Omental fat pad (tissue), 4 donors: Measurements from ENCODE around the gene POT1. TPM values are rescaled to one million over a fixed set of nuclear protein-coding genes. Genes with fewer than 3 reads are reported as not detected.

ENCODE experiments used
- ATAC-seq: fragments of 150-250 bp; one replicate; pipeline ENCODE4 v1.9.1; 2016; ENCODE audit warnings: mild to moderate bottlenecking, moderate library complexity; ENCODE audit not compliant: low FRiP score
- DNase-seq: peaks from one replicate; pipeline ENCODE4 v3.0.0-alpha.2; 2019; ENCODE audit warnings: low spot score
- total RNA-seq, 4 donors: library from RNA; depleted of rRNA; stranded (reverse); fragments of >200 nt; gene quantifications; one replicate each; pipeline ENCODE4 v1.1.0, GENCODE V29; 2016
- TF ChIP-seq, protein P1 (sequence below), 3 donors: fragments of 450-650 bp; IDR thresholded peaks; one replicate each; pipeline ENCODE4 v1.5.1; 2016 to 2017; ENCODE audit warnings: antibody characterized with exemption in 3 of 3, mild to moderate bottlenecking in 3 of 3, moderate library complexity in 2 of 3

POT1 gene
- total RNA-seq, 4 donors from 2014 or later: 9.4 to 30.9 (median 16.5) TPM

DNA sequence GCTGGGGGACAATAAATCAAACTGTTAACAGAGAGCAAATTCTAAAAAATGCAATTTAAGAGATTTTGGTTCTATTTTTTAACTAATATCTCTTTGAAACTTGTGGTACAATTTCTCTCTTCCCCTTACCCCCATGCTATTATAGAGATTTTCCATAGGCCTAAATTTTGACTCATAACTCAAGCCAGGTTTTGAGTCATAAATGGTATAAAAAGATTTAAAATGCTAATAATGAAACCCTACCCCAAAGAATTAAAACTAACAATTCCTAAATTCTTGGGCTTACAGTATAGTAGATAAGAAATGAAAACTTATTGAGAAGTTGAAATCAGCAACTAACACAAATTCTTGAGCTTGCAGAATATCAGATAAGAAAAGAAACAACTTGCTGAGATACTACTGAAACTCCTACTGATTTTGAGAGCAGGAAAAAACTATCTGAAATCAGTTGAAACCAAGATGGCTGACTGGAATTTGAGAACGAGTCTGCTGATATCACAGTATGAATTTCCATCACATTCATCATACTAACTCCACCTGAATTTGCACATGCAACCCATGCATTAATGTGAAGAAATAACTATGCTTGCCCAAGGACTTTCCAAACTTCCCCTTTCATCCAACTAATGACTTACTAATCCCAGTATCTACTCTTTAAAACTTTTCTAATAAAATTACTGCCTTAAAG is 36.3 kb downstream of the POT1 start:
- TF ChIP-seq, protein P1, sequence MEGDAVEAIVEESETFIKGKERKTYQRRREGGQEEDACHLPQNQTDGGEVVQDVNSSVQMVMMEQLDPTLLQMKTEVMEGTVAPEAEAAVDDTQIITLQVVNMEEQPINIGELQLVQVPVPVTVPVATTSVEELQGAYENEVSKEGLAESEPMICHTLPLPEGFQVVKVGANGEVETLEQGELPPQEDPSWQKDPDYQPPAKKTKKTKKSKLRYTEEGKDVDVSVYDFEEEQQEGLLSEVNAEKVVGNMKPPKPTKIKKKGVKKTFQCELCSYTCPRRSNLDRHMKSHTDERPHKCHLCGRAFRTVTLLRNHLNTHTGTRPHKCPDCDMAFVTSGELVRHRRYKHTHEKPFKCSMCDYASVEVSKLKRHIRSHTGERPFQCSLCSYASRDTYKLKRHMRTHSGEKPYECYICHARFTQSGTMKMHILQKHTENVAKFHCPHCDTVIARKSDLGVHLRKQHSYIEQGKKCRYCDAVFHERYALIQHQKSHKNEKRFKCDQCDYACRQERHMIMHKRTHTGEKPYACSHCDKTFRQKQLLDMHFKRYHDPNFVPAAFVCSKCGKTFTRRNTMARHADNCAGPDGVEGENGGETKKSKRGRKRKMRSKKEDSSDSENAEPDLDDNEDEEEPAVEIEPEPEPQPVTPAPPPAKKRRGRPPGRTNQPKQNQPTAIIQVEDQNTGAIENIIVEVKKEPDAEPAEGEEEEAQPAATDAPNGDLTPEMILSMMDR (IDR thresholded peaks at IDR 0.05): no peak
- ATAC-seq: no peak
- no peak for DNase-seq

DNA sequence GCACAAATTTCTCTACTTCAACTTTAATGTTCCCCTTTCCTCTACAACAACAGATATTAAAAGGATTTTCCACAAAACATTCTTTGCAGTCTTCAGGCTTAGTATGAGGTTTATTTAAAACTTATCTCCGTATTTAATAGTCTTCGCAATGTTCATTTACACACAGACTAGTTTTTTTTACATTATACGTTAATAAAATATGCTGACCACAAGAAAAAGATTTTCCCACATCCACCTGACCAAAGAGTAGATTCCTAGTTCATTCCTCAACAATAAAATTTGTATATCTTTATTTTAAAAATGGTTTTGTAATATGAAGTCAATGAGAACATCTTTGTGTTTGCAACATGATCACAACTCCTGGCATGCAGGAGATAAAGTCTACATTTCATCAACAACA is 42.4 kb downstream of the POT1 start:
- TF ChIP-seq, protein P1 (IDR thresholded peaks at IDR 0.05): no peak
- no peak for ATAC-seq
- no peak for DNase-seq

DNA sequence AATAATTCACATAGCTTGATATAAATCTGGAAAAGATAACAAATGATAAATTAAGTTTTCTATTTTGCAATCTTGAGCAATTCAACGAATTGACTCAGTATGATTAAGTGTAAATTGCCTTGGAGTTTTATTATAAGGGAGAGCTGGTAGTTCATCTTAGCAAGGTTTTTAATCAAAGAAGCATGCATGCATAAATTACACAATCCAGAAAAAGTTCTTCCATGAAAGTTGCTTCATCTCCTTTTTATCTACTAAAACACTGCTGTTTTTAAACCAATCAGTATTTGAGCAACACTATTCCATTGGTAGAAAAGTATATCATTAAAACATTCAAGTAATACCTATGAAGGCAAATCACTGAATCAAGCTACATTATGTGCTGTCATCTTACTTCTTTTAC is 47.6 kb downstream of the POT1 start:
- DNase-seq (no peak), ATAC-seq (peak; percentile 28)
- TF ChIP-seq, protein P1 (IDR thresholded peaks at IDR 0.05): no peak

DNA sequence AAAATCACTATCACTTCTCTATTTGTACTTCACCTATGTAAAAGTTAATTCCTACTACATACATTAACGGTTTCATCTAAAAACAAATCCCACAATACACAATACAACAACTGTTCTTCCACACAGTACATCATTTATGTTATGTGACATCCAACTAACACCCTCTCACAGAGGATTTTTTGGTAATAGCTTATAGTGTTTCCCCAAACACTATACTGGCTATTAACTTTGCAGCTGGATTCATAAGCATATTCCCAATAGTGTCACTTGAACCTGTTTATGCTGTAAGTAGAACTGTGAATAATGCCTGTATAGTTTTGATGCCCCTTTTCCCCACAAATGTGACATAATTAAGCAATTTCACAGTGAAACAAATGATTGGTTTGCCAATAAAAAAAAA is 49.9 kb downstream of the POT1 start:
- DNase-seq (no peak), ATAC-seq (no peak)
- TF ChIP-seq, protein P1 (IDR thresholded peaks at IDR 0.05): no peak

DNA sequence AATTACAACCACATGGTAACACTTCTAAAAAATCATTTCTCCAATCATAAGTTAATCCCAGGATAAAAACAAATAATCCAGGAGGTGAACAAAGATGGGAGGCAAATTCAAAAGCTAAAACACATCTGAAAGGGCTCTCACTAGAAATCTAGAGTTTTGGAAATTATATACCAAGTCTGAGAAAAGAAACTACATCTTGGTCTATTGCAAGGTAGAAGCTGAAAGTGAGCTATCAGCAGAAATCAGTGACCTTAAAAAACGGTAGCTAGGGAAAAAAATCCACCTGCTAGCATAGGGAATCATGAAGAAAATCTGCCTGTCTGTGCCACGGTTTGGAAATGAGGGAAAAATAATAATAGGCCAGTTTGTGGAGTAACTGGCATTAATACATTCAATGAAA is 50.5 kb downstream of the POT1 start:
- TF ChIP-seq, protein P1 (IDR thresholded peaks at IDR 0.05): no peak
- DNase-seq (no peak), ATAC-seq (no peak)

DNA sequence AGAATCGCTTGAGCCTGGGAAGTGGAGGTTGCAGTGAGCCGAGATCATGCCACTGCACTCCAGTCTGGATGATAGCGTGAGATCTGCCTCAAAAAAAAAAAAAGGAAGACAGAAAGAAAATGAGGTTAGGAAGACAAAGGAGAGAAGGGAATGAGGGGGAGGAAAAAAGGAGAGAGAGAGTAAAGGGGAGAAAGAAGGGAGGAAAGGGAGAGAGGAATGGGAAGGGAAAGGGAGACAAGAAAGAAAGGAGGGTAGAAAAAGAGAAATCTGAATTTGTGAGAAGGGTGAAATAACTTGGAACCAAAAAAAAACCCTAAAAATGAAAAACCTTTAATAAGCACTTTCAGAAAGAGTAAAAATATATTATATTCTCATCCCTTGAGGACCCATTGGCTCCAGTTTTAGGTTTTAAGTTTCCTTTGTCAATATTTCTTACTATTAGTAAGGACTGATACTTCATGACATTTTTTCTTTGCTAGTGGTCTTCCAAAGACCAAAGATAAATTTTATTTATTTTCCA is 54.9 kb downstream of the POT1 start:
- ATAC-seq: no peak

More for the DNA sequence above, 54.9 kb downstream of the POT1 start:
- TF ChIP-seq, protein P1 (IDR thresholded peaks at IDR 0.05): no peak
- no peak for DNase-seq
